Retinal pigment epithelial cell (primary cell): ENCODE measurements around the gene FASTK.

ENCODE experiments used
- DNase-seq: peaks from one replicate; pipeline ENCODE4 v3.0.0-alpha.2; 2010; ENCODE audit warnings: low read depth
- H3K4me3 ChIP-seq: 2 replicates; pipeline ENCODE4 v1.5.1; 2011; ENCODE audit warnings: mild to moderate bottlenecking, low read length, control low read depth, moderate library complexity
- TF ChIP-seq, protein P1 (sequence below): conservative IDR thresholded peaks from 2 replicates; pipeline ENCODE4 v1.5.1; 2011; ENCODE audit warnings: low read depth, low read length, control low read depth, inconsistent platforms

FASTK gene

DNA sequence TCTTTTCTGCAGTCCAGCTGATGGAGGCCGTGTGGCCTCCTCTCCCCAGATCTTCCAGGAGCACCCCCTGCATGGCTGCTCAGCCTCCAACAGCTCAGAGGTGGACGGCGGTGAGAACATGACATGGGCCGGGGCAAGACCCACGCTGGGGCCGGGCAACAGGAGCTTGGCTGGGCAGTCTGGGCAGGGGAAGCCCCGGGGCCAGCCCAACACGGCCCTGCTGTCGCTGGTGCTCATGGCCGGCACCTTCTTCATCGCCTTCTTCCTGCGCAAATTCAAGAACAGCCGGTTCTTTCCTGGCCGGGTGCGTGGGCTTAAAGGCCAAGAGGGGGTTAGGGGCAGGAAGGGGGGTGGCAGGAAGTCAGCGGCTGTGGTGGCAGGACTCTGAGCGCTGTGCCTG, 6.6 kb downstream of the FASTK start:
- DNase-seq = no peak
- no peak overlapping the region for H3K4me3 ChIP-seq
- TF ChIP-seq, protein P1, sequence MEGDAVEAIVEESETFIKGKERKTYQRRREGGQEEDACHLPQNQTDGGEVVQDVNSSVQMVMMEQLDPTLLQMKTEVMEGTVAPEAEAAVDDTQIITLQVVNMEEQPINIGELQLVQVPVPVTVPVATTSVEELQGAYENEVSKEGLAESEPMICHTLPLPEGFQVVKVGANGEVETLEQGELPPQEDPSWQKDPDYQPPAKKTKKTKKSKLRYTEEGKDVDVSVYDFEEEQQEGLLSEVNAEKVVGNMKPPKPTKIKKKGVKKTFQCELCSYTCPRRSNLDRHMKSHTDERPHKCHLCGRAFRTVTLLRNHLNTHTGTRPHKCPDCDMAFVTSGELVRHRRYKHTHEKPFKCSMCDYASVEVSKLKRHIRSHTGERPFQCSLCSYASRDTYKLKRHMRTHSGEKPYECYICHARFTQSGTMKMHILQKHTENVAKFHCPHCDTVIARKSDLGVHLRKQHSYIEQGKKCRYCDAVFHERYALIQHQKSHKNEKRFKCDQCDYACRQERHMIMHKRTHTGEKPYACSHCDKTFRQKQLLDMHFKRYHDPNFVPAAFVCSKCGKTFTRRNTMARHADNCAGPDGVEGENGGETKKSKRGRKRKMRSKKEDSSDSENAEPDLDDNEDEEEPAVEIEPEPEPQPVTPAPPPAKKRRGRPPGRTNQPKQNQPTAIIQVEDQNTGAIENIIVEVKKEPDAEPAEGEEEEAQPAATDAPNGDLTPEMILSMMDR = no peak

- TF ChIP-seq, protein P1 = no peak
- no peak overlapping the region for H3K4me3 ChIP-seq
- DNase-seq = no peak
Observed at GRCh38 chr7:151071032-151071866, 9.4 kb downstream of the FASTK start.

GRCh38 chr7:151070574-151070960, 10.0 kb downstream of the FASTK start:
- TF ChIP-seq, protein P1 = no peak
- DNase-seq = no peak
- H3K4me3 ChIP-seq = no peak overlapping the region

GRCh38 chr7:151069841-151070573, 10.6 kb downstream of the FASTK start:
- H3K4me3 ChIP-seq = no peak overlapping the region
- TF ChIP-seq, protein P1 = no peak
- DNase-seq = no peak

GRCh38 chr7:151068069-151068773, 12.4 kb downstream of the FASTK start:
- H3K4me3 ChIP-seq = no peak overlapping the region
- TF ChIP-seq, protein P1 = no peak
- no peak for DNase-seq

- no peak for DNase-seq
- no peak overlapping the region for H3K4me3 ChIP-seq
- TF ChIP-seq, protein P1 = no peak
Observed at GRCh38 chr7:151066273-151066974, 14.2 kb downstream of the FASTK start.
